ENCODE data around the gene TNFRSF13B. TPM values are rescaled to one million over a fixed set of nuclear protein-coding genes. Genes with fewer than 3 reads are reported as not detected.

Gene TNFRSF13B
- total RNA-seq, 1 donor from 2014 or later, result not detected

- H3K4me1 ChIP-seq, result no peaks in the 10 kb centered on the region
- DNase-seq, result no peak
- TF ChIP-seq CTCF (IDR thresholded peaks at IDR 0.05; ENCODE audit: borderline replicate concordance), result no peak
- intact Hi-C loops (cut with micrococcal nuclease), result no loop called here
- H3K27me3 ChIP-seq (ENCODE audit: low read depth), result peaks cover 48% of the 10 kb centered on the region
- H3K4me3 ChIP-seq, result no peak overlapping the region
- H3K9me3 ChIP-seq (replicated peaks), result peaks cover 26% of the 10 kb centered on the region
- H3K27ac ChIP-seq (replicated peaks), result no peak overlapping the region
- no peaks in the 10 kb centered on the region for H3K36me3 ChIP-seq
These were observed 23.1 kb downstream of the TNFRSF13B start for GRCh38 chr17:16948587-16949376.

GRCh38 chr17:16947470-16947869 lies 24.4 kb downstream of the TNFRSF13B start:
- no peak for DNase-seq
- no peaks in the 10 kb centered on the region for H3K36me3 ChIP-seq
- H3K4me3 ChIP-seq, result no peak overlapping the region
- intact Hi-C loops (cut with micrococcal nuclease), result no loop called here
- TF ChIP-seq CTCF (IDR thresholded peaks at IDR 0.05; ENCODE audit: borderline replicate concordance), result no peak
- H3K9me3 ChIP-seq (replicated peaks), result peaks cover 26% of the 10 kb centered on the region
- no peaks in the 10 kb centered on the region for H3K4me1 ChIP-seq
- peaks cover 44% of the 10 kb centered on the region for H3K27me3 ChIP-seq (ENCODE audit: low read depth)
- no peak overlapping the region for H3K27ac ChIP-seq (replicated peaks)

- peaks cover 40% of the 10 kb centered on the region for H3K27me3 ChIP-seq (ENCODE audit: low read depth)
- H3K4me1 ChIP-seq, result no peaks in the 10 kb centered on the region
- TF ChIP-seq CTCF (IDR thresholded peaks at IDR 0.05; ENCODE audit: borderline replicate concordance), result no peak
- H3K27ac ChIP-seq (replicated peaks), result no peak overlapping the region
- no peaks in the 10 kb centered on the region for H3K36me3 ChIP-seq
- no peak overlapping the region for H3K4me3 ChIP-seq
- intact Hi-C loops (cut with micrococcal nuclease), result no loop called here
- no peak for DNase-seq
- H3K9me3 ChIP-seq (replicated peaks), result peaks cover 26% of the 10 kb centered on the region
These were observed 26.2 kb downstream of the TNFRSF13B start for GRCh38 chr17:16945663-16946218.

GRCh38 chr17:16945136-16945482 lies 26.8 kb downstream of the TNFRSF13B start:
- Histone ChIP-seq H3K27ac (replicated peaks) (no peak overlapping the region), H3K4me1 (no peaks in the 10 kb centered on the region), H3K27me3 (ENCODE audit: low read depth) (peaks cover 46% of the 10 kb centered on the region), H3K4me3 (no peak overlapping the region), H3K36me3 (no peaks in the 10 kb centered on the region), H3K9me3 (replicated peaks) (peaks cover 25% of the 10 kb centered on the region)
- TF ChIP-seq CTCF (IDR thresholded peaks at IDR 0.05; ENCODE audit: borderline replicate concordance), result no peak
- DNase-seq, result no peak
- intact Hi-C loops (cut with micrococcal nuclease), result no loop called here

GRCh38 chr17:16944334-16945135 lies 27.4 kb downstream of the TNFRSF13B start:
- H3K36me3 ChIP-seq, result no peaks in the 10 kb centered on the region
- DNase-seq, result no peak
- H3K4me1 ChIP-seq, result no peaks in the 10 kb centered on the region
- H3K27me3 ChIP-seq (ENCODE audit: low read depth), result peaks cover 51% of the 10 kb centered on the region
- H3K9me3 ChIP-seq (replicated peaks), result peaks cover 20% of the 10 kb centered on the region
- intact Hi-C loops (cut with micrococcal nuclease), result no loop called here
- TF ChIP-seq CTCF (IDR thresholded peaks at IDR 0.05; ENCODE audit: borderline replicate concordance), result no peak
- H3K27ac ChIP-seq (replicated peaks), result no peak overlapping the region
- no peak overlapping the region for H3K4me3 ChIP-seq
